GM19023 (cell line): Measurements from ENCODE around the gene CDC25C.
"Not testable (repeated sequence)": the region's sequence is repeated elsewhere in the genome, so short reads cannot be mapped to it uniquely, and the experiment has no call there.

Experiments used
- ATAC-seq: cut with Tn5 transposase; IDR thresholded peaks from one replicate; pipeline ENCODE4 v1.9.1; 2021; ENCODE audit warnings: mild to moderate bottlenecking, moderate library complexity; ENCODE audit not compliant: unreplicated experiment

Gene CDC25C

GRCh38 chr5:138280915-138281314 lies 50.7 kb downstream of the CDC25C start:
- ATAC-seq: no peak

- no peak for ATAC-seq
Observed at GRCh38 chr5:138276402-138277054, 55.1 kb downstream of the CDC25C start.

GRCh38 chr5:138275895-138276294 lies 55.7 kb downstream of the CDC25C start:
- ATAC-seq: no peak

- ATAC-seq: no peak
Observed at GRCh38 chr5:138275379-138275782, 56.2 kb downstream of the CDC25C start.

- ATAC-seq: no peak
Observed at GRCh38 chr5:138274189-138274853, 57.3 kb downstream of the CDC25C start, which contains the start of gene GFRA3. GFRA3 (minus strand) TSS chr5:138274621; CDS start chr5:138274424, 197 bp downstream.

- ATAC-seq: no peak
Observed at GRCh38 chr5:138273834-138274188, 57.8 kb downstream of the CDC25C start.

- ATAC-seq: no peak
Observed at GRCh38 chr5:138272681-138273080, 58.9 kb downstream of the CDC25C start.

- ATAC-seq: no peak
Observed at GRCh38 chr5:138271281-138271680, 60.3 kb downstream of the CDC25C start.

- no peak for ATAC-seq
Observed at GRCh38 chr5:138264183-138264582, 67.4 kb downstream of the CDC25C start.

- ATAC-seq: no peak
Observed at GRCh38 chr5:138263581-138263980, 68.0 kb downstream of the CDC25C start.

GRCh38 chr5:138258704-138259292 lies 72.8 kb downstream of the CDC25C start:
- ATAC-seq: no peak

- no peak for ATAC-seq
Observed at GRCh38 chr5:138257583-138257982, 74.0 kb downstream of the CDC25C start.

- ATAC-seq: no peak
Observed at GRCh38 chr5:138252944-138253343, 78.7 kb downstream of the CDC25C start.

- ATAC-seq: not testable (repeated sequence)
Observed at GRCh38 chr5:138247800-138248199, 83.8 kb downstream of the CDC25C start.

- no peak for ATAC-seq
Observed at GRCh38 chr5:138246822-138247221, 84.8 kb downstream of the CDC25C start.

GRCh38 chr5:138246334-138246733 lies 85.3 kb downstream of the CDC25C start:
- ATAC-seq: no peak

- no peak for ATAC-seq
Observed at GRCh38 chr5:138245717-138246116, 85.9 kb downstream of the CDC25C start.

GRCh38 chr5:138243794-138244193 lies 87.8 kb downstream of the CDC25C start:
- ATAC-seq: no peak

- ATAC-seq: no peak
Observed at GRCh38 chr5:138241688-138242571, 89.7 kb downstream of the CDC25C start.

- ATAC-seq: no peak
Observed at GRCh38 chr5:138240650-138241385, 90.8 kb downstream of the CDC25C start.

GRCh38 chr5:138238034-138238433 lies 93.6 kb downstream of the CDC25C start:
- no peak for ATAC-seq
